H9 (cell line): ENCODE measurements around the gene GPR37L1. TPM values are rescaled to one million over a fixed set of nuclear protein-coding genes. Genes with fewer than 3 reads are reported as not detected.
A peak's percentile ranks its signal among the peaks of the same experiment; 100 is the strongest.

Experiments used
- DNase-seq: peaks from one replicate; pipeline ENCODE4 v3.0.0-alpha.2; 2017
- H2AFZ ChIP-seq: one replicate; pipeline ENCODE4 v1.6.1; 2013; ENCODE audit warnings: mild to moderate bottlenecking, low read length, control low read depth, moderate library complexity
- H2AK5ac ChIP-seq: 2 replicates; pipeline ENCODE4 v1.6.1; 2013; ENCODE audit warnings: low read length, control low read depth, mixed read lengths; ENCODE audit not compliant: insufficient read length
- H2BK120ac ChIP-seq: one replicate; pipeline ENCODE4 v1.6.1; 2013; ENCODE audit warnings: low read depth, mild to moderate bottlenecking, low read length, control low read depth, inconsistent platforms; ENCODE audit not compliant: poor library complexity, severe bottlenecking
- H2BK12ac ChIP-seq: 2 replicates; pipeline ENCODE4 v1.6.1; 2013; ENCODE audit warnings: low read length, control low read depth, mixed read lengths, low read depth; ENCODE audit not compliant: insufficient read length
- H2BK15ac ChIP-seq: 2 replicates; pipeline ENCODE4 v1.6.1; 2013; ENCODE audit warnings: low read depth, low read length, control low read depth
- H2BK20ac ChIP-seq: one replicate; pipeline ENCODE4 v1.6.1; 2013; ENCODE audit warnings: low read depth, mild to moderate bottlenecking, low read length, control low read depth, inconsistent platforms; ENCODE audit not compliant: poor library complexity, severe bottlenecking
- H2BK5ac ChIP-seq: 2 replicates; pipeline ENCODE4 v1.6.1; 2013; ENCODE audit warnings: low read length, control low read depth, mixed read lengths; ENCODE audit not compliant: insufficient read length
- H3K14ac ChIP-seq: 2 replicates; pipeline ENCODE4 v1.6.1; 2013; ENCODE audit warnings: low read length, control low read depth; ENCODE audit not compliant: insufficient read depth
- H3K18ac ChIP-seq: 2 replicates; pipeline ENCODE4 v1.6.1; 2013; ENCODE audit warnings: low read depth, mild to moderate bottlenecking, mixed read lengths, low read length, control low read depth; ENCODE audit not compliant: insufficient read length
- H3K23ac ChIP-seq: 2 replicates; pipeline ENCODE4 v1.6.1; 2013; ENCODE audit warnings: low read length, control low read depth, mixed read lengths, low read depth; ENCODE audit not compliant: insufficient read length
- H3K23me2 ChIP-seq: 2 replicates; pipeline ENCODE4 v1.6.1; 2013; ENCODE audit warnings: low read depth, mild to moderate bottlenecking, mixed read lengths, low read length, control low read depth; ENCODE audit not compliant: insufficient read length, poor library complexity, severe bottlenecking
- H3K27ac ChIP-seq: 2 replicates; pipeline ENCODE4 v1.5.1; 2013; ENCODE audit warnings: low read length, control low read depth, mixed read lengths, low read depth; ENCODE audit not compliant: insufficient read length
- H3K27me3 ChIP-seq: 2 replicates; pipeline ENCODE4 v1.6.1; 2013; ENCODE audit warnings: low read length, control low read depth, inconsistent platforms; ENCODE audit not compliant: insufficient read depth
- H3K4ac ChIP-seq: 2 replicates; pipeline ENCODE4 v1.6.1; 2013; ENCODE audit warnings: low read depth, mild to moderate bottlenecking, control low read depth, inconsistent platforms, low read length, moderate library complexity
- H3K4me1 ChIP-seq: 2 replicates; pipeline ENCODE4 v1.6.1; 2013; ENCODE audit warnings: low read length, control low read depth, inconsistent platforms; ENCODE audit not compliant: insufficient read depth
- H3K4me2 ChIP-seq: 2 replicates; pipeline ENCODE4 v1.6.1; 2013; ENCODE audit warnings: low read length, control low read depth, mixed read lengths; ENCODE audit not compliant: insufficient read length, insufficient read depth
- H3K56ac ChIP-seq: 2 replicates; pipeline ENCODE4 v1.6.1; 2013; ENCODE audit warnings: low read depth, mild to moderate bottlenecking, mixed read lengths, low read length, control low read depth; ENCODE audit not compliant: insufficient read length
- H3K79me1 ChIP-seq: 2 replicates; pipeline ENCODE4 v1.6.1; 2013; ENCODE audit warnings: low read depth, mild to moderate bottlenecking, moderate library complexity, low read length, control low read depth, inconsistent platforms; ENCODE audit not compliant: insufficient read depth, poor library complexity, severe bottlenecking
- H3K79me2 ChIP-seq: 2 replicates; pipeline ENCODE4 v1.6.1; 2013; ENCODE audit warnings: low read length, control low read depth, inconsistent platforms; ENCODE audit not compliant: insufficient read depth
- H3K9ac ChIP-seq: 2 replicates; pipeline ENCODE4 v1.6.1; 2013; ENCODE audit warnings: low read length, control low read depth, mixed read lengths; ENCODE audit not compliant: insufficient read length; ENCODE audit errors: extremely low read depth
- H3K9me3 ChIP-seq: one replicate; pipeline ENCODE4 v1.6.1; 2013; ENCODE audit warnings: low read depth, low read length, inconsistent platforms; ENCODE audit not compliant: control insufficient read depth
- H3T11ph ChIP-seq: one replicate; pipeline ENCODE4 v1.6.1; 2013; ENCODE audit warnings: mild to moderate bottlenecking, low read length, control low read depth, inconsistent platforms
- H4K20me1 ChIP-seq: one replicate; pipeline ENCODE4 v1.6.1; 2013; ENCODE audit not compliant: control insufficient read depth, insufficient read length, insufficient read depth
- H4K5ac ChIP-seq: 2 replicates; pipeline ENCODE4 v1.6.1; 2013; ENCODE audit warnings: low read depth, mild to moderate bottlenecking, mixed read lengths, low read length, control low read depth; ENCODE audit not compliant: insufficient read length
- H4K8ac ChIP-seq: replicated peaks from 2 replicates; pipeline ENCODE4 v1.6.1; 2013; ENCODE audit warnings: low read length, control low read depth, mixed read lengths, low read depth; ENCODE audit not compliant: insufficient read length
- H4K91ac ChIP-seq: 2 replicates; pipeline ENCODE4 v1.6.1; 2013; ENCODE audit warnings: low read depth, mild to moderate bottlenecking, moderate library complexity, mixed read lengths, low read length, control low read depth; ENCODE audit not compliant: insufficient read length
- H3K27ac Mint-ChIP-seq, 3 experiments: 2 replicates in 2 of 3; 3 replicates in 1 of 3; pipeline ENCODE4 v1.8.0; 2020 to 2021; ENCODE audit warnings: mixed read lengths in 3 of 3, mild to moderate bottlenecking in 1 of 3, moderate library complexity in 1 of 3
- H3K27me3 Mint-ChIP-seq: 2 replicates; pipeline ENCODE4 v1.8.0; 2021; ENCODE audit warnings: low read depth, mild to moderate bottlenecking, moderate library complexity, mixed read lengths
- H3K36me3 Mint-ChIP-seq, 3 experiments: 2 replicates in 2 of 3; 3 replicates in 1 of 3; pipeline ENCODE4 v1.8.0; 2020 to 2021; ENCODE audit warnings: low read depth in 3 of 3, mixed read lengths in 3 of 3; ENCODE audit not compliant: insufficient read depth in 1 of 3
- H3K4me1 Mint-ChIP-seq, 2 experiments: 2 replicates each; pipeline ENCODE4 v1.8.0; 2020; ENCODE audit warnings: mixed read lengths in 2 of 2
- H3K4me3 Mint-ChIP-seq, 2 experiments: 2 replicates in 1 of 2; 3 replicates in 1 of 2; pipeline ENCODE4 v1.8.0; 2020 to 2021; ENCODE audit warnings: mild to moderate bottlenecking in 2 of 2, mixed read lengths in 2 of 2, moderate library complexity in 1 of 2
- H3K9me3 Mint-ChIP-seq, 2 experiments: 2 replicates in 1 of 2; 3 replicates in 1 of 2; pipeline ENCODE4 v1.8.0; 2020; ENCODE audit warnings: mild to moderate bottlenecking in 2 of 2, mixed read lengths in 2 of 2, moderate library complexity in 1 of 2
- WGBS: extraction: QIAGEN DNeasy Blood & Tissue Kit; methylation state at CpG from one replicate; pipeline ENCODE4 v1.1.7; 2013; ENCODE audit warnings: missing lambda C conversion rate, low lambda C conversion rate, mixed read lengths; ENCODE audit not compliant: insufficient read length; ENCODE audit errors: extremely low coverage; 5-methylcytosine and 5-hydroxymethylcytosine counted together
- total RNA-seq: library from RNA; stranded (reverse); gene quantifications from 2 replicates; pipeline ENCODE4 v1.2.1, GENCODE V29; 2021
- TF ChIP-seq, protein P1 (sequence below): fragments of 200-600 bp; sonication (generic); conservative IDR thresholded peaks from 3 replicates; pipeline ENCODE4 v1.8.0; 2021; ENCODE audit warnings: antibody characterized with exemption, mild to moderate bottlenecking

GPR37L1 gene
- total RNA-seq, 1 experiment from 2014 or later, result 0.11 TPM

DNA sequence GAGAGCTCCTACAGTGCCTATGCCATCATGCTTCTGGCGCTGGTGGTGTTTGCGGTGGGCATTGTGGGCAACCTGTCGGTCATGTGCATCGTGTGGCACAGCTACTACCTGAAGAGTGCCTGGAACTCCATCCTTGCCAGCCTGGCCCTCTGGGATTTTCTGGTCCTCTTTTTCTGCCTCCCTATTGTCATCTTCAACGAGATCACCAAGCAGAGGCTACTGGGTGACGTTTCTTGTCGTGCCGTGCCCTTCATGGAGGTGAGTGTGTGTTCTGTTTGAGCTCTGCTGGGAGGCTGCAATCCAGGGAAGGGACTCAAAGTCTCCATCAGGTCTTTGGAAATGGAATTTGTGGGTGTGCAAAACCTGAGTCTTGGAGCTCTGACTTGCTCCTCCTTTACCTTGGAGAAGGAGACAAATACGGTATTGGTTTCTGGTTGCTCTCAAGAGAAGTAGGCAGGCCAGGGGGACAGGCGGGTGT, 658 bp downstream of the GPR37L1 start:
- Histone ChIP-seq H3K4ac (no peak overlapping the region), H2AFZ (no peak overlapping the region), H3K23ac (no peak overlapping the region), H3K23me2 (no peaks in the 10 kb centered on the region), H2BK20ac (no peak overlapping the region), H4K5ac (no peak overlapping the region), H2AK5ac (no peak overlapping the region), H2BK12ac (no peak overlapping the region), H3K14ac (no peak overlapping the region), H3K4me1 (0 out of 2 replicates have a peak, but pooled peaks cover 4% of the 10 kb centered on the region), H4K20me1 (no peaks in the 10 kb centered on the region), H2BK15ac (no peak overlapping the region), H3K9ac (no peak overlapping the region), H4K91ac (no peak overlapping the region), H3K18ac (no peak overlapping the region), H3K9me3 (no peaks in the 10 kb centered on the region), H4K8ac (no peak overlapping the region), H3K27ac (no peak overlapping the region), H3K79me1 (no peaks in the 10 kb centered on the region), H3K4me2 (no peak overlapping the region), H3K27me3 (no peaks in the 10 kb centered on the region), H2BK120ac (no peak overlapping the region), H3T11ph (no peak overlapping the region), H3K79me2 (no peaks in the 10 kb centered on the region), H2BK5ac (no peak overlapping the region), H3K56ac (no peak overlapping the region)
- Mint-ChIP-seq H3K27ac (peak overlapping the region in 1 of 3 experiments; percentile 53; a peak in 2 of 7 replicates), H3K27me3 (peaks cover 9% of the 10 kb centered on the region), H3K4me1 (peaks cover 14 to 16% of the 10 kb centered on the region in 2 experiments), H3K4me3 (no peak overlapping the region), H3K36me3 (no peaks in the 10 kb centered on the region), H3K9me3 (no peaks in the 10 kb centered on the region)
- no peak for DNase-seq
- TF ChIP-seq, protein P1, sequence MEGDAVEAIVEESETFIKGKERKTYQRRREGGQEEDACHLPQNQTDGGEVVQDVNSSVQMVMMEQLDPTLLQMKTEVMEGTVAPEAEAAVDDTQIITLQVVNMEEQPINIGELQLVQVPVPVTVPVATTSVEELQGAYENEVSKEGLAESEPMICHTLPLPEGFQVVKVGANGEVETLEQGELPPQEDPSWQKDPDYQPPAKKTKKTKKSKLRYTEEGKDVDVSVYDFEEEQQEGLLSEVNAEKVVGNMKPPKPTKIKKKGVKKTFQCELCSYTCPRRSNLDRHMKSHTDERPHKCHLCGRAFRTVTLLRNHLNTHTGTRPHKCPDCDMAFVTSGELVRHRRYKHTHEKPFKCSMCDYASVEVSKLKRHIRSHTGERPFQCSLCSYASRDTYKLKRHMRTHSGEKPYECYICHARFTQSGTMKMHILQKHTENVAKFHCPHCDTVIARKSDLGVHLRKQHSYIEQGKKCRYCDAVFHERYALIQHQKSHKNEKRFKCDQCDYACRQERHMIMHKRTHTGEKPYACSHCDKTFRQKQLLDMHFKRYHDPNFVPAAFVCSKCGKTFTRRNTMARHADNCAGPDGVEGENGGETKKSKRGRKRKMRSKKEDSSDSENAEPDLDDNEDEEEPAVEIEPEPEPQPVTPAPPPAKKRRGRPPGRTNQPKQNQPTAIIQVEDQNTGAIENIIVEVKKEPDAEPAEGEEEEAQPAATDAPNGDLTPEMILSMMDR, result no peak
- WGBS, result no CpG with 5 or more reads among the region's 10 CpGs
